HL-60 (cell line): Measurements from ENCODE around the gene NAT8L.

ENCODE experiments used
- DNase-seq, 2 experiments: peaks; one replicate each; pipeline ENCODE4 v3.0.0-alpha.2; 2010 to 2020; ENCODE audit warnings: low read depth in 1 of 2, low spot score in 1 of 2
- H3K27ac ChIP-seq: fragments of 250-450 bp; sonication (Bioruptor Pico); replicated peaks from 2 replicates; pipeline ENCODE4 v1.5.1; 2020; ENCODE audit warnings: mild to moderate bottlenecking, moderate library complexity
- H3K27me3 ChIP-seq: fragments of 250-450 bp; sonication (Bioruptor Pico); 2 replicates; pipeline ENCODE4 v1.5.1; 2021; ENCODE audit warnings: mild to moderate bottlenecking, moderate library complexity; ENCODE audit not compliant: insufficient read depth, poor library complexity, severe bottlenecking
- H3K4me3 ChIP-seq: replicated peaks from 2 replicates; pipeline ENCODE4 v1.5.1; 2011; ENCODE audit warnings: mild to moderate bottlenecking, control low read depth, low read length; ENCODE audit not compliant: insufficient read depth
- CTCF ChIP-seq: IDR thresholded peaks from one replicate; pipeline ENCODE4 v1.5.1; 2011; ENCODE audit warnings: low read length, control low read depth, inconsistent platforms; ENCODE audit not compliant: insufficient read depth
- GABPA ChIP-seq: IDR thresholded peaks from 2 replicates; pipeline ENCODE4 v1.6.1; 2012; ENCODE audit warnings: low read depth
- POLR2AphosphoS5 ChIP-seq: IDR thresholded peaks from 2 replicates; pipeline ENCODE4 v1.6.1; 2012; ENCODE audit warnings: low read depth
- SPI1 ChIP-seq: IDR thresholded peaks from 2 replicates; pipeline ENCODE4 v1.6.1; 2012; ENCODE audit warnings: low read depth, mild to moderate bottlenecking, borderline replicate concordance
- TF ChIP-seq, protein P1 (sequence below): IDR thresholded peaks from 2 replicates; pipeline ENCODE4 v1.6.1; 2012; ENCODE audit warnings: low read depth; ENCODE audit not compliant: insufficient replicate concordance

The NAT8L gene

DNA sequence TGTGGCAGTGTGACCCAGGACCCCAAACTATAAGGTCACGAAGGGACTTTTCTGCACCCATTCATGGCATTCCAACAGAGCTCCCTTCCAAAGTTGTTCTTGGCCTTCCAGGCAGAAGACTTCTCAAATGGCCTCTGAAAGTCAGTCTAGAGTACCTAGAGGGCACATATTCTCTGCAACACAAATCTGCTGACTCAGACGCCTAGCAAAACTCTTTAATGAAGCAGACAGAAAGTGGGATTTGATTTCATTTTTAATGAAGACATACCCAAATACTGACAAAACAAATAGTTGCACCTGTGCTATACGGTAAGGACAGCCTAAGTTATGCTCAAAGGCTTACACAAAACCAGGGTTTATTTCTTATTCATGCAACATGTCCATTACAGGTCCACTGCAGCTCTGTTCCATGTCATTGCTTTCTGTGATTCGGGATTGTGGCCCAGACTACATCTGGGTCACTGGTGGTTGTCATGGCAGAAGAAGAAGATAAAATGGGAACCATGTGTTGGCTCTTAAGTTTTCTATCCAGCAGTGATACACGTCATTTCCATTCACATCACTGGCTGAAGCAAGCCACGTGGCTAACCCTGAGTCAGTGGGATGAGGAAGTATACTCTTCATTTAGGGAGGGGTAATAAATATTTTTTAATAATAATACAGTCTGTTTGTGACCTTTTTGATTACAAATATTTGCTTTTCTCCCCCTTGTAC lies 57.7 kb downstream of the NAT8L start:
- Histone ChIP-seq H3K4me3 (no peak overlapping the region), H3K27ac (no peak overlapping the region), H3K27me3 (no peaks in the 10 kb centered on the region)
- TF ChIP-seq POLR2AphosphoS5 = no peak
- no peak for TF ChIP-seq GABPA
- no peak for TF ChIP-seq CTCF
- TF ChIP-seq, protein P1, sequence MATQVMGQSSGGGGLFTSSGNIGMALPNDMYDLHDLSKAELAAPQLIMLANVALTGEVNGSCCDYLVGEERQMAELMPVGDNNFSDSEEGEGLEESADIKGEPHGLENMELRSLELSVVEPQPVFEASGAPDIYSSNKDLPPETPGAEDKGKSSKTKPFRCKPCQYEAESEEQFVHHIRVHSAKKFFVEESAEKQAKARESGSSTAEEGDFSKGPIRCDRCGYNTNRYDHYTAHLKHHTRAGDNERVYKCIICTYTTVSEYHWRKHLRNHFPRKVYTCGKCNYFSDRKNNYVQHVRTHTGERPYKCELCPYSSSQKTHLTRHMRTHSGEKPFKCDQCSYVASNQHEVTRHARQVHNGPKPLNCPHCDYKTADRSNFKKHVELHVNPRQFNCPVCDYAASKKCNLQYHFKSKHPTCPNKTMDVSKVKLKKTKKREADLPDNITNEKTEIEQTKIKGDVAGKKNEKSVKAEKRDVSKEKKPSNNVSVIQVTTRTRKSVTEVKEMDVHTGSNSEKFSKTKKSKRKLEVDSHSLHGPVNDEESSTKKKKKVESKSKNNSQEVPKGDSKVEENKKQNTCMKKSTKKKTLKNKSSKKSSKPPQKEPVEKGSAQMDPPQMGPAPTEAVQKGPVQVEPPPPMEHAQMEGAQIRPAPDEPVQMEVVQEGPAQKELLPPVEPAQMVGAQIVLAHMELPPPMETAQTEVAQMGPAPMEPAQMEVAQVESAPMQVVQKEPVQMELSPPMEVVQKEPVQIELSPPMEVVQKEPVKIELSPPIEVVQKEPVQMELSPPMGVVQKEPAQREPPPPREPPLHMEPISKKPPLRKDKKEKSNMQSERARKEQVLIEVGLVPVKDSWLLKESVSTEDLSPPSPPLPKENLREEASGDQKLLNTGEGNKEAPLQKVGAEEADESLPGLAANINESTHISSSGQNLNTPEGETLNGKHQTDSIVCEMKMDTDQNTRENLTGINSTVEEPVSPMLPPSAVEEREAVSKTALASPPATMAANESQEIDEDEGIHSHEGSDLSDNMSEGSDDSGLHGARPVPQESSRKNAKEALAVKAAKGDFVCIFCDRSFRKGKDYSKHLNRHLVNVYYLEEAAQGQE = no peak
- no peak for TF ChIP-seq SPI1
- DNase-seq = no peak
